Fibroblast of lung (primary cell): Measurements from ENCODE around the gene TTLL11. TPM values are rescaled to one million over a fixed set of nuclear protein-coding genes. Genes with fewer than 3 reads are reported as not detected.

Experiments used
- DNase-seq, 2 donors: peaks; one replicate each; pipeline versions ENCODE4 v3.0.0 to v3.0.0-alpha.2; 2010; ENCODE audit warnings: low read depth in 2 of 2
- H2AFZ ChIP-seq: 2 replicates; pipeline ENCODE4 v1.5.1; 2012; ENCODE audit warnings: low read length, control low read depth, inconsistent platforms
- H3K27ac ChIP-seq: 2 replicates; pipeline ENCODE4 v1.5.1; 2011; ENCODE audit warnings: low read length, control low read depth; ENCODE audit not compliant: insufficient read depth
- H3K27me3 ChIP-seq: 2 replicates; pipeline ENCODE4 v1.5.1; 2011; ENCODE audit warnings: mild to moderate bottlenecking, low read length; ENCODE audit not compliant: control insufficient read depth, insufficient read depth
- H3K36me3 ChIP-seq: 2 replicates; pipeline ENCODE4 v1.5.1; 2011; ENCODE audit warnings: low read length; ENCODE audit not compliant: control insufficient read depth, insufficient read depth
- H3K4me1 ChIP-seq: 2 replicates; pipeline ENCODE4 v1.5.1; 2011; ENCODE audit warnings: low read length; ENCODE audit not compliant: control insufficient read depth, insufficient read depth; ENCODE audit errors: extremely low read depth
- H3K4me2 ChIP-seq: 2 replicates; pipeline ENCODE4 v1.5.1; 2011; ENCODE audit warnings: low read length, control low read depth; ENCODE audit not compliant: insufficient read depth; ENCODE audit errors: extremely low read depth
- H3K4me3 ChIP-seq, 4 experiments: fragments of 200-600 bp in 1 of 4; sonication (generic) in 1 of 4; replicated peaks in 1 of 4; 2 replicates each; pipeline ENCODE4 v1.5.1; 2011 to 2016; ENCODE audit warnings: low read length in 4 of 4, low read depth in 3 of 4, mild to moderate bottlenecking in 3 of 4, control low read depth in 2 of 4, inconsistent platforms in 1 of 4, mixed read lengths in 1 of 4; ENCODE audit not compliant: insufficient read depth in 1 of 4; ENCODE audit errors: control extremely low read depth in 1 of 4
- H3K79me2 ChIP-seq: 2 replicates; pipeline ENCODE4 v1.5.1; 2012; ENCODE audit warnings: mild to moderate bottlenecking, low read length, inconsistent platforms; ENCODE audit not compliant: control insufficient read depth, insufficient read depth
- H3K9ac ChIP-seq: 2 replicates; pipeline ENCODE4 v1.5.1; 2011; ENCODE audit warnings: mild to moderate bottlenecking, low read length, control low read depth; ENCODE audit not compliant: insufficient read depth
- H3K9me3 ChIP-seq: 2 replicates; pipeline ENCODE4 v1.5.1; 2012; ENCODE audit warnings: low read depth, low read length; ENCODE audit not compliant: control insufficient read depth, insufficient read depth
- H4K20me1 ChIP-seq: 2 replicates; pipeline ENCODE4 v1.5.1; 2011; ENCODE audit warnings: low read length; ENCODE audit not compliant: control insufficient read depth, insufficient read depth; ENCODE audit errors: extremely low read depth
- EZH2 ChIP-seq: IDR thresholded peaks from 2 replicates; pipeline ENCODE4 v1.5.1; 2012; ENCODE audit warnings: low read length, control low read depth, mild to moderate bottlenecking; ENCODE audit errors: missing control alignments
- polyA plus RNA-seq, 2 donors: library from polyadenylated mRNA; depleted of rRNA in 1 of 2; stranded (reverse) in 1 of 2; unstranded in 1 of 2; fragments of >200 nt; gene quantifications; 2 replicates each; pipeline ENCODE4 v1.2.1, GENCODE V29; 2011 to 2012; ENCODE audit warnings: missing spikeins in 1 of 2
- total RNA-seq: library from RNA; depleted of rRNA; stranded (reverse); fragments of >200 nt; gene quantifications from 2 replicates; pipeline ENCODE4 v1.2.1, GENCODE V29; 2014
- TF ChIP-seq, protein P1 (sequence below), 2 donors: IDR thresholded peaks in 1 of 2; conservative IDR thresholded peaks in 1 of 2; 1 replicate in 1 of 2; 2 replicates in 1 of 2; pipeline ENCODE4 v1.5.1; 2011 to 2012; ENCODE audit warnings: low read length in 2 of 2, control low read depth in 1 of 2, inconsistent platforms in 1 of 2, low read depth in 1 of 2, mild to moderate bottlenecking in 1 of 2

TTLL11 gene
- total and polyA plus RNA-seq, 2 donors (not counting 1 experiment from before 2014, with no cell fraction given): 3.9 to 4.8 TPM

GRCh38 chr9:122121391-122121790, 28.3 kb upstream of the TTLL11 start:
- TF ChIP-seq, protein P1, sequence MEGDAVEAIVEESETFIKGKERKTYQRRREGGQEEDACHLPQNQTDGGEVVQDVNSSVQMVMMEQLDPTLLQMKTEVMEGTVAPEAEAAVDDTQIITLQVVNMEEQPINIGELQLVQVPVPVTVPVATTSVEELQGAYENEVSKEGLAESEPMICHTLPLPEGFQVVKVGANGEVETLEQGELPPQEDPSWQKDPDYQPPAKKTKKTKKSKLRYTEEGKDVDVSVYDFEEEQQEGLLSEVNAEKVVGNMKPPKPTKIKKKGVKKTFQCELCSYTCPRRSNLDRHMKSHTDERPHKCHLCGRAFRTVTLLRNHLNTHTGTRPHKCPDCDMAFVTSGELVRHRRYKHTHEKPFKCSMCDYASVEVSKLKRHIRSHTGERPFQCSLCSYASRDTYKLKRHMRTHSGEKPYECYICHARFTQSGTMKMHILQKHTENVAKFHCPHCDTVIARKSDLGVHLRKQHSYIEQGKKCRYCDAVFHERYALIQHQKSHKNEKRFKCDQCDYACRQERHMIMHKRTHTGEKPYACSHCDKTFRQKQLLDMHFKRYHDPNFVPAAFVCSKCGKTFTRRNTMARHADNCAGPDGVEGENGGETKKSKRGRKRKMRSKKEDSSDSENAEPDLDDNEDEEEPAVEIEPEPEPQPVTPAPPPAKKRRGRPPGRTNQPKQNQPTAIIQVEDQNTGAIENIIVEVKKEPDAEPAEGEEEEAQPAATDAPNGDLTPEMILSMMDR (conservative IDR thresholded peaks at IDR 0.05 in 1 of 2, IDR thresholded peaks at IDR 0.05 in 1 of 2; ENCODE audit: low read depth in 1 of 2, low read length in 2 of 2): no peak
- no peak for TF ChIP-seq EZH2
- no peak for DNase-seq
- Histone ChIP-seq H3K79me2 (no peaks in the 10 kb centered on the region), H3K4me1 (peaks cover 9% of the 10 kb centered on the region), H3K27me3 (no peaks in the 10 kb centered on the region), H2AFZ (no peak overlapping the region), H4K20me1 (no peaks in the 10 kb centered on the region), H3K27ac (no peak overlapping the region), H3K4me2 (no peak overlapping the region), H3K36me3 (no peaks in the 10 kb centered on the region), H3K9ac (no peak overlapping the region), H3K9me3 (no peaks in the 10 kb centered on the region), H3K4me3 (no peak overlapping the region)

GRCh38 chr9:122120316-122121071, 27.4 kb upstream of the TTLL11 start:
- no peak for DNase-seq
- Histone ChIP-seq H3K9ac (no peak overlapping the region), H4K20me1 (no peaks in the 10 kb centered on the region)

GRCh38 chr9:122119721-122120120, 26.6 kb upstream of the TTLL11 start:
- Histone ChIP-seq H3K9me3 (no peaks in the 10 kb centered on the region), H4K20me1 (no peaks in the 10 kb centered on the region), H3K4me2 (no peak overlapping the region), H3K4me1 (no peaks in the 10 kb centered on the region), H3K4me3 (no peak overlapping the region), H3K36me3 (no peaks in the 10 kb centered on the region), H3K27ac (no peak overlapping the region), H3K79me2 (no peaks in the 10 kb centered on the region), H3K9ac (no peak overlapping the region), H2AFZ (no peak overlapping the region), H3K27me3 (peaks cover 10% of the 10 kb centered on the region)
- no peak for DNase-seq
- TF ChIP-seq EZH2: no peak
- TF ChIP-seq, protein P1 (conservative IDR thresholded peaks at IDR 0.05 in 1 of 2, IDR thresholded peaks at IDR 0.05 in 1 of 2; ENCODE audit: low read depth in 1 of 2, low read length in 2 of 2): no peak

More at GRCh38 chr9:122120316-122121071, 27.4 kb upstream of the TTLL11 start:
- Histone ChIP-seq H3K4me3 (no peak overlapping the region), H3K4me1 (no peaks in the 10 kb centered on the region), H3K4me2 (no peak overlapping the region), H3K27ac (no peak overlapping the region), H3K36me3 (no peaks in the 10 kb centered on the region), H3K79me2 (no peaks in the 10 kb centered on the region), H3K27me3 (peaks cover 6% of the 10 kb centered on the region), H3K9me3 (no peaks in the 10 kb centered on the region), H2AFZ (no peak overlapping the region)
- TF ChIP-seq, protein P1 (conservative IDR thresholded peaks at IDR 0.05 in 1 of 2, IDR thresholded peaks at IDR 0.05 in 1 of 2; ENCODE audit: low read depth in 1 of 2, low read length in 2 of 2): no peak
- TF ChIP-seq EZH2: no peak
